ENCODE data around the gene TBC1D10A.

Gene TBC1D10A

GRCh38 chr22:30250039-30250565, 76.6 kb downstream of the TBC1D10A start:
- Histone ChIP-seq H3K27ac (ENCODE audit: low read depth, low read length) (peak overlapping the region; percentile 87), H3K36me3 (ENCODE audit: insufficient read depth, low read length) (no peaks in the 10 kb centered on the region), H3K79me2 (ENCODE audit: control insufficient read depth, insufficient read depth, low read length, unreplicated experiment) (peaks cover 20% of the 10 kb centered on the region), H3K27me3 (ENCODE audit: insufficient read depth, low read length) (no peaks in the 10 kb centered on the region), H2AFZ (ENCODE audit: low read length, unreplicated experiment) (no peak overlapping the region), H3K4me3 (ENCODE audit: low read depth, low read length) (no peak overlapping the region), H3K4me1 (ENCODE audit: control insufficient read depth, insufficient read depth, low read length, unreplicated experiment) (peaks cover 62% of the 10 kb centered on the region)

- H3K4me1 ChIP-seq (ENCODE audit: control insufficient read depth, insufficient read depth, low read length, unreplicated experiment), result peaks cover 70% of the 10 kb centered on the region
- H3K27me3 ChIP-seq (ENCODE audit: insufficient read depth, low read length), result no peaks in the 10 kb centered on the region
- no peaks in the 10 kb centered on the region for H3K36me3 ChIP-seq (ENCODE audit: insufficient read depth, low read length)
- peaks cover 27% of the 10 kb centered on the region for H3K79me2 ChIP-seq (ENCODE audit: control insufficient read depth, insufficient read depth, low read length, unreplicated experiment)
- H3K4me3 ChIP-seq (ENCODE audit: low read depth, low read length), result no peak overlapping the region
- peak overlapping the region; percentile 87; the same call in 1 of the 2 replicates for H3K27ac ChIP-seq (ENCODE audit: low read depth, low read length)
- no peak overlapping the region for H2AFZ ChIP-seq (ENCODE audit: low read length, unreplicated experiment)
Measured at GRCh38 chr22:30249049-30250038, 77.4 kb downstream of the TBC1D10A start.

- peak overlapping the region; percentile 87; the same call in 1 of the 2 replicates for H3K27ac ChIP-seq (ENCODE audit: low read depth, low read length)
- H3K79me2 ChIP-seq (ENCODE audit: control insufficient read depth, insufficient read depth, low read length, unreplicated experiment), result peaks cover 28% of the 10 kb centered on the region
- no peak overlapping the region for H2AFZ ChIP-seq (ENCODE audit: low read length, unreplicated experiment)
- H3K4me3 ChIP-seq (ENCODE audit: low read depth, low read length), result no peak overlapping the region
- H3K4me1 ChIP-seq (ENCODE audit: control insufficient read depth, insufficient read depth, low read length, unreplicated experiment), result peaks cover 73% of the 10 kb centered on the region
- no peaks in the 10 kb centered on the region for H3K27me3 ChIP-seq (ENCODE audit: insufficient read depth, low read length)
- H3K36me3 ChIP-seq (ENCODE audit: insufficient read depth, low read length), result no peaks in the 10 kb centered on the region
Measured at GRCh38 chr22:30248484-30248883, 78.3 kb downstream of the TBC1D10A start.

- Histone ChIP-seq H3K4me1 (ENCODE audit: control insufficient read depth, insufficient read depth, low read length, unreplicated experiment) (peaks cover 79% of the 10 kb centered on the region), H3K27me3 (ENCODE audit: insufficient read depth, low read length) (no peaks in the 10 kb centered on the region), H3K36me3 (ENCODE audit: insufficient read depth, low read length) (no peaks in the 10 kb centered on the region; the same call in 1 of the 2 replicates), H3K4me3 (ENCODE audit: low read depth, low read length) (no peak overlapping the region), H3K79me2 (ENCODE audit: control insufficient read depth, insufficient read depth, low read length, unreplicated experiment) (peaks cover 28% of the 10 kb centered on the region), H2AFZ (ENCODE audit: low read length, unreplicated experiment) (no peak overlapping the region), H3K27ac (ENCODE audit: low read depth, low read length) (peak overlapping the region; percentile 89; the same call in 1 of the 2 replicates)
Measured at GRCh38 chr22:30247974-30248373, 78.8 kb downstream of the TBC1D10A start.

GRCh38 chr22:30247561-30247960, 79.2 kb downstream of the TBC1D10A start:
- H3K27ac ChIP-seq (ENCODE audit: low read depth, low read length), result peak overlapping the region; percentile 89
- H3K79me2 ChIP-seq (ENCODE audit: control insufficient read depth, insufficient read depth, low read length, unreplicated experiment), result peaks cover 28% of the 10 kb centered on the region
- H3K4me1 ChIP-seq (ENCODE audit: control insufficient read depth, insufficient read depth, low read length, unreplicated experiment), result peaks cover 80% of the 10 kb centered on the region
- no peak overlapping the region for H2AFZ ChIP-seq (ENCODE audit: low read length, unreplicated experiment)
- H3K27me3 ChIP-seq (ENCODE audit: insufficient read depth, low read length), result no peaks in the 10 kb centered on the region
- peak overlapping the region; percentile 91 for H3K4me3 ChIP-seq (ENCODE audit: low read depth, low read length)
- H3K36me3 ChIP-seq (ENCODE audit: insufficient read depth, low read length), result no peaks in the 10 kb centered on the region; the same call in 1 of the 2 replicates

GRCh38 chr22:30246814-30247376, 79.8 kb downstream of the TBC1D10A start:
- Histone ChIP-seq H2AFZ (ENCODE audit: low read length, unreplicated experiment) (peak overlapping the region; percentile 50), H3K79me2 (ENCODE audit: control insufficient read depth, insufficient read depth, low read length, unreplicated experiment) (peaks cover 28% of the 10 kb centered on the region), H3K4me3 (ENCODE audit: low read depth, low read length) (peak overlapping the region; percentile 91), H3K27me3 (ENCODE audit: insufficient read depth, low read length) (no peaks in the 10 kb centered on the region), H3K27ac (ENCODE audit: low read depth, low read length) (peak overlapping the region; percentile 89), H3K36me3 (ENCODE audit: insufficient read depth, low read length) (no peaks in the 10 kb centered on the region; the same call in 1 of the 2 replicates), H3K4me1 (ENCODE audit: control insufficient read depth, insufficient read depth, low read length, unreplicated experiment) (peaks cover 76% of the 10 kb centered on the region)

- peaks cover 28% of the 10 kb centered on the region for H3K79me2 ChIP-seq (ENCODE audit: control insufficient read depth, insufficient read depth, low read length, unreplicated experiment)
- H3K4me1 ChIP-seq (ENCODE audit: control insufficient read depth, insufficient read depth, low read length, unreplicated experiment), result peaks cover 76% of the 10 kb centered on the region
- H3K27ac ChIP-seq (ENCODE audit: low read depth, low read length), result peak within 1 kb of the TSS; percentile 89
- H3K27me3 ChIP-seq (ENCODE audit: insufficient read depth, low read length), result no peaks in the 10 kb centered on the region
- no peaks in the 10 kb centered on the region; the same call in 1 of the 2 replicates for H3K36me3 ChIP-seq (ENCODE audit: insufficient read depth, low read length)
- peak within 1 kb of the TSS; percentile 91 for H3K4me3 ChIP-seq (ENCODE audit: low read depth, low read length)
- peak within 1 kb of the TSS; percentile 50 for H2AFZ ChIP-seq (ENCODE audit: low read length, unreplicated experiment)
Measured at GRCh38 chr22:30245985-30246813, 80.5 kb downstream of the TBC1D10A start, which contains the start of gene LIF. TSS of gene LIF (minus strand) at chr22:30246759. CDS start at chr22:30246695, 64 bp downstream.

- H3K27ac ChIP-seq (ENCODE audit: low read depth, low read length), result peak overlapping the region; percentile 89
- H3K36me3 ChIP-seq (ENCODE audit: insufficient read depth, low read length), result no peaks in the 10 kb centered on the region; the same call in 1 of the 2 replicates
- peaks cover 28% of the 10 kb centered on the region for H3K79me2 ChIP-seq (ENCODE audit: control insufficient read depth, insufficient read depth, low read length, unreplicated experiment)
- peaks cover 72% of the 10 kb centered on the region for H3K4me1 ChIP-seq (ENCODE audit: control insufficient read depth, insufficient read depth, low read length, unreplicated experiment)
- no peaks in the 10 kb centered on the region for H3K27me3 ChIP-seq (ENCODE audit: insufficient read depth, low read length)
- H2AFZ ChIP-seq (ENCODE audit: low read length, unreplicated experiment), result no peak overlapping the region
- H3K4me3 ChIP-seq (ENCODE audit: low read depth, low read length), result peak overlapping the region; percentile 91
Measured at GRCh38 chr22:30245181-30245984, 81.4 kb downstream of the TBC1D10A start.

- no peak overlapping the region for H2AFZ ChIP-seq (ENCODE audit: low read length, unreplicated experiment)
- H3K27me3 ChIP-seq (ENCODE audit: insufficient read depth, low read length), result no peaks in the 10 kb centered on the region
- no peaks in the 10 kb centered on the region; the same call in 1 of the 2 replicates for H3K36me3 ChIP-seq (ENCODE audit: insufficient read depth, low read length)
- peak overlapping the region; percentile 91 for H3K4me3 ChIP-seq (ENCODE audit: low read depth, low read length)
- H3K79me2 ChIP-seq (ENCODE audit: control insufficient read depth, insufficient read depth, low read length, unreplicated experiment), result peaks cover 28% of the 10 kb centered on the region
- peak overlapping the region; percentile 89 for H3K27ac ChIP-seq (ENCODE audit: low read depth, low read length)
- peaks cover 66% of the 10 kb centered on the region for H3K4me1 ChIP-seq (ENCODE audit: control insufficient read depth, insufficient read depth, low read length, unreplicated experiment)
Measured at GRCh38 chr22:30244641-30245040, 82.1 kb downstream of the TBC1D10A start.
